ENCODE results near the gene GNPAT. TPM values are rescaled to one million over a fixed set of nuclear protein-coding genes. Genes with fewer than 3 reads are reported as not detected.

Gene GNPAT
- total RNA-seq, 1 donor, result 53.1 TPM

- no peak for TF ChIP-seq CTCF (IDR thresholded peaks at IDR 0.05; ENCODE audit: insufficient read depth, low read depth, low read length)
- no peak overlapping the region for H3K4me3 ChIP-seq (ENCODE audit: low read depth, low read length)
- DNase-seq (ENCODE audit: low read depth), result no peak
Measured at GRCh38 chr1:231234506-231234905, 6.5 kb upstream of the GNPAT start.

DNA sequence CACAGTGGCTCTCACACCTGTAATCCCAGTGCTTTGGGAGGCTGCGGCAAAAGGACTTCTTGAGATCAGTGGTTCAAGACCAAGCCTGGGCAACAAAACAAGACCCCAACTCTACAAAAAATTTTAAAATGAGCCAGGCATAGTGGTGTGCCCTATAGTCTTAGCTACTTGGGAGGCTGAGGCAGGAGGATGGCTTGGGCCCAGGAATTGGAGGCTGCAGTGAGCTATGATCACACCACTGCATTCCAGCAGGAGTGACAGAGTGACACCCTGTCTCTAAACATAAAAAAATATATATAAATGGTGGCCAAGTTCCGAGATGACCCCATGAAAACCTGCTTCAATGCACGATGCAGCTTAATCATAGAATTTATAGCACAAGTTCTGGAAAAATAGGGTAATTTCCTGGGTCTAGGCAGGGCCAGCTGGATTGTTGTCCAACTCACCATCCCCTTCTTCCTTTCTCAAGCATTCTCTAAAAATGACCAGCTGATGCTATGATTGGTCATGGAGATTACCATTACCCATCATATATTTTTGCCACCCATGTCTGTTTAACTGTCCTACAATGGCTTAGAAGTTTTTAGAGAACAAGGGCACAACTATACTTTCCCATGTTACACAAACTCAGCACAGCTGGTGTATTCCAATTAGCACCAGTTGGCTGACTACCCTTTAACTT is 5.3 kb upstream of the GNPAT start:
- no peak for DNase-seq (ENCODE audit: low read depth)
- no peak overlapping the region for H3K4me3 ChIP-seq (ENCODE audit: low read depth, low read length)
- TF ChIP-seq CTCF (IDR thresholded peaks at IDR 0.05; ENCODE audit: insufficient read depth, low read depth, low read length), result no peak

GRCh38 chr1:231236208-231236591 is 4.8 kb upstream of the GNPAT start:
- no peak overlapping the region for H3K4me3 ChIP-seq (ENCODE audit: low read depth, low read length)
- DNase-seq (ENCODE audit: low read depth), result no peak
- no peak for TF ChIP-seq CTCF (IDR thresholded peaks at IDR 0.05; ENCODE audit: insufficient read depth, low read depth, low read length)

DNA sequence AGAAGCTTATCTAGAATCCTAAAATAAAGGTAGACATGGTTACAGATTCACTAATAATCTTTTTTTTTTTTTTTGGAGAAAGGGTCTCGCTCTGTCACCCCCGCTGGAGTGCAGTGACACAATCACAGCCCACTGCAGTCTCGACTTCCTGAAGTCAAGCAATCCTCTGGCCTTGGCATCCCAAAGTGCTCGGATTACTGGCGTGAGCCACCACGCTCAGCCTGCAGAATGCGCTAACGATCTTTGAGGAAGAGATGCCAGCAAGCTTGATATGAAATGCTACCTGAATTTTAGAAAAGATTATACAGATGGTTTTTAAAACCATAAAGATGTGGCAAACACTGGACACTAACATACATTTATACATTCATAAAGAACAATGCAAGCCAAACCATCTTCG is 4.1 kb upstream of the GNPAT start:
- DNase-seq (ENCODE audit: low read depth), result no peak
- TF ChIP-seq CTCF (IDR thresholded peaks at IDR 0.05; ENCODE audit: insufficient read depth, low read depth, low read length), result no peak
- H3K4me3 ChIP-seq (ENCODE audit: low read depth, low read length), result no peak overlapping the region

DNA sequence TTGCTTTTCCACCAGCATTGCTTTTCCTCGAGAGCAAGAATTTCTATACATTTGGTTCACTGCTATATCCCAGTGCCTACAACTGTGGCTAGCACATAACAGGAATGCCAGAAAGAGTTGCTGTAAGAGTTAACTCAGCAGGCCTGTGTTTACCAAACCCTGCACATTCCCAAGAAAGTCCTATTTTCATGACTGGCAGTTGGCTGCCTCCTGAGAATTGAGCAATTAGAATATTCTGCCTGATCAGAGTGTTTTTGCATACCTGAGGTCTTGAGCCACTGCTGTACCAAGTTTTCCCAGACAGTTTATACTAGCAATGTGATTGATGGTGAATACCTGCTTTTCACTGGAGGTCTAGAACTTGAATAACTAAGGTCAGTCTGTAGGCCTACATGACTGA is 2.7 kb upstream of the GNPAT start:
- H3K4me3 ChIP-seq (ENCODE audit: low read depth, low read length), result no peak overlapping the region
- TF ChIP-seq CTCF (IDR thresholded peaks at IDR 0.05; ENCODE audit: insufficient read depth, low read depth, low read length), result no peak
- no peak for DNase-seq (ENCODE audit: low read depth)

DNA sequence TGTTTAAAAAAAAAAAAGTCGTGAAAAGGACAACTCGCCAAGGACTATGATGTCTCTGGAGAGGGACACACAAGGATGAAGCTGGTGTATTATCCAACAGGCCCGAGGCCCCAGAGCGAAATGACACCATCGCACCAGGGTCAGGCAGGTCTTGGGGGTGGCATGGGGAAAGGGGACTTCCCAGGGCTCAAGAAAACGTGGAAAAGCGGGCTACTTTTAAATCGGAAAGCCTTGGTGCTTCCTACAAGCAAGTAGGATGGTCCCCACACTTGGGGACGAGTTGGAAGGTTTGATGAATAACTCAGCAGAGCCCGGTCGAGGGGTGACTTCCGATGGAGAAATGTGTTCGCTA is 505 bp upstream of the GNPAT start:
- DNase-seq (ENCODE audit: low read depth), result no peak
- TF ChIP-seq CTCF (IDR thresholded peaks at IDR 0.05; ENCODE audit: insufficient read depth, low read depth, low read length), result no peak

GRCh38 chr1:231241750-231242149 is 738 bp downstream of the GNPAT start:
- DNase-seq (ENCODE audit: low read depth), result peak; percentile 7
- TF ChIP-seq CTCF (IDR thresholded peaks at IDR 0.05; ENCODE audit: insufficient read depth, low read depth, low read length), result no peak
- peak overlapping the region; percentile 77 for H3K4me3 ChIP-seq (ENCODE audit: low read depth, low read length)

More for the DNA sequence above, 505 bp upstream of the GNPAT start:
- peak overlapping the region; percentile 77 for H3K4me3 ChIP-seq (ENCODE audit: low read depth, low read length)

Data from fibroblast of villous mesenchyme (primary cell).